ENCODE data around the gene RGS19.

DNA sequence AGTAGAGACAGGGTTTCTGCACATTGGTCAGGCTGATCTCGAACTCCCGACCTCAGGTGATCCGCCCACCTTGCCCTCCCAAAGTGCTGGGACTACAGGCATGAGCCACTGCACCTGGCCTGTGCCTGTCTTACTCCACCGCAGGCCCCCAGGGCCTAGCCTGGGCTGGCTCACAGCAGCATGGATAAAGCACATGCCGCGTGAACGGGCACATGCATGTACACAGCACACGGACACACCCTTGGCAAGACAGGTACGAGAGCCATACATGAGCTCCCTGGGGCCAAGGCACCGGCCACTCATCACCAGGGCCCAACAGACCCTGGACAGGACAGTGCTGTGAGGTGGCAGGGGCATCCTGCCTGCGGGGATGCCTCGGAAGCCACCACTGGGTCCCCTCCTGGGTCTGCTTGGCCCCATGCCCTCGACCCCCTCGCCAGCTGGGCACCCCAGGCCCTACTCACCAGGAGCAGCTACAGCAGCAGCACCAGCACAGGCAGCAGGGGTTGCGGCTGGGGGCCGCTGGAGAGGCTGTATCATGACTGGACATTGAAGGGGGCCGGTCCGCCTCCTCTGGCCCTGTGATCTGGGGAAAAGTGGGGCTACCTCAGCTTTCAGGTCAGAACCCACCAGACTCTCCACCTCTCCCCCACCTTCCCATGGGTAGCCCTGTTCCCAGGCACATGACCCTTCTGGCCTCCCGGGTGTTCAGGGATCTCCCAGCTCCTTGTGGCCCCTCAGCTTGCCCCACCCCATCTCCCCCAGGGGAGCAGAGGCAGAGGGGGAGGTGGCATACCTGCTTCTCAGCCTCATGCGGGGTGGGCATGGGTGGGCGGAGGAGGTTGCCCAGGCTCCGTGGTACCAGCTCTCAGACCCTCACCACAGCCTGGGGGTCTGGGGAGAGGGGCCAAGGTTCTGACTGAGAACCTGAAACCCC lies 3.0 kb downstream of the RGS19 start:
- TF ChIP-seq, protein P1, sequence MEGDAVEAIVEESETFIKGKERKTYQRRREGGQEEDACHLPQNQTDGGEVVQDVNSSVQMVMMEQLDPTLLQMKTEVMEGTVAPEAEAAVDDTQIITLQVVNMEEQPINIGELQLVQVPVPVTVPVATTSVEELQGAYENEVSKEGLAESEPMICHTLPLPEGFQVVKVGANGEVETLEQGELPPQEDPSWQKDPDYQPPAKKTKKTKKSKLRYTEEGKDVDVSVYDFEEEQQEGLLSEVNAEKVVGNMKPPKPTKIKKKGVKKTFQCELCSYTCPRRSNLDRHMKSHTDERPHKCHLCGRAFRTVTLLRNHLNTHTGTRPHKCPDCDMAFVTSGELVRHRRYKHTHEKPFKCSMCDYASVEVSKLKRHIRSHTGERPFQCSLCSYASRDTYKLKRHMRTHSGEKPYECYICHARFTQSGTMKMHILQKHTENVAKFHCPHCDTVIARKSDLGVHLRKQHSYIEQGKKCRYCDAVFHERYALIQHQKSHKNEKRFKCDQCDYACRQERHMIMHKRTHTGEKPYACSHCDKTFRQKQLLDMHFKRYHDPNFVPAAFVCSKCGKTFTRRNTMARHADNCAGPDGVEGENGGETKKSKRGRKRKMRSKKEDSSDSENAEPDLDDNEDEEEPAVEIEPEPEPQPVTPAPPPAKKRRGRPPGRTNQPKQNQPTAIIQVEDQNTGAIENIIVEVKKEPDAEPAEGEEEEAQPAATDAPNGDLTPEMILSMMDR (conservative IDR thresholded peaks at IDR 0.05; ENCODE audit: low read depth, low read length) = no peak
- no peak for TF ChIP-seq EZH2 (IDR thresholded peaks at IDR 0.05; ENCODE audit: low read length, unreplicated experiment)

Measured in PC-3 (cell line).